GM23338 (cell line): Measurements from ENCODE around the gene TYW5. TPM values are rescaled to one million over a fixed set of nuclear protein-coding genes. Genes with fewer than 3 reads are reported as not detected.

Source experiments
- ATAC-seq: fragments of 200-7000 bp; cut with Tn5 transposase; 3 replicates; pipeline ENCODE4 v1.9.1; 2020
- DNase-seq: peaks from one replicate; pipeline ENCODE4 v3.0.0-alpha.2; 2015; ENCODE audit warnings: low spot score
- H2AFZ ChIP-seq: fragments of 200-600 bp; sonication (generic); 2 replicates; pipeline ENCODE4 v1.8.0; 2016; ENCODE audit warnings: antibody characterized with exemption, mild to moderate bottlenecking, moderate library complexity
- H3F3A ChIP-seq: fragments of 200-600 bp; sonication (generic); replicated peaks from 2 replicates; pipeline ENCODE4 v1.8.0; 2017; ENCODE audit warnings: antibody characterized with exemption, mixed run types, low read depth
- H3K27ac ChIP-seq: fragments of 200-600 bp; sonication (generic); 2 replicates; pipeline ENCODE4 v1.6.1; 2016; ENCODE audit warnings: low read depth
- H3K27me3 ChIP-seq: fragments of 200-600 bp; sonication (generic); 2 replicates; pipeline ENCODE4 v1.8.0; 2016; ENCODE audit warnings: mild to moderate bottlenecking, mixed run types, moderate library complexity; ENCODE audit not compliant: insufficient read depth
- H3K36me3 ChIP-seq: fragments of 200-600 bp; sonication (generic); 2 replicates; pipeline ENCODE4 v1.8.0; 2016; ENCODE audit warnings: mild to moderate bottlenecking; ENCODE audit not compliant: insufficient read depth
- H3K4me1 ChIP-seq: fragments of 200-600 bp; sonication (generic); 2 replicates; pipeline ENCODE4 v1.8.0; 2016; ENCODE audit warnings: mild to moderate bottlenecking, moderate library complexity; ENCODE audit not compliant: insufficient read depth
- H3K4me2 ChIP-seq: fragments of 200-600 bp; sonication (generic); 2 replicates; pipeline ENCODE4 v1.7.1; 2017; ENCODE audit warnings: mixed run types
- H3K4me3 ChIP-seq: fragments of 200-600 bp; sonication (generic); 2 replicates; pipeline ENCODE4 v1.6.1; 2016; ENCODE audit warnings: mixed run types
- H3K79me2 ChIP-seq: fragments of 200-600 bp; sonication (generic); replicated peaks from 2 replicates; pipeline ENCODE4 v1.8.0; 2017; ENCODE audit warnings: mild to moderate bottlenecking; ENCODE audit not compliant: insufficient read depth
- H3K9me2 ChIP-seq: fragments of 200-600 bp; sonication (generic); 2 replicates; pipeline ENCODE4 v1.8.0; 2017; ENCODE audit not compliant: insufficient read depth
- H4K20me1 ChIP-seq: fragments of 200-600 bp; sonication (generic); replicated peaks from 2 replicates; pipeline ENCODE4 v1.8.0; 2017; ENCODE audit warnings: mild to moderate bottlenecking; ENCODE audit not compliant: insufficient read depth
- H3K27ac Mint-ChIP-seq: 2 replicates; pipeline ENCODE4 v1.8.0; 2020; ENCODE audit warnings: inconsistent platforms, mild to moderate bottlenecking, moderate library complexity, mixed read lengths
- H3K27me3 Mint-ChIP-seq: 3 replicates; pipeline ENCODE4 v1.8.0; 2022; ENCODE audit warnings: low read depth, mild to moderate bottlenecking, moderate library complexity, mixed read lengths, inconsistent platforms; ENCODE audit not compliant: insufficient read depth, poor library complexity
- H3K36me3 Mint-ChIP-seq: 3 replicates; pipeline ENCODE4 v1.8.0; 2021; ENCODE audit warnings: low read depth, mild to moderate bottlenecking, inconsistent platforms, moderate library complexity, mixed read lengths
- H3K4me1 Mint-ChIP-seq: 3 replicates; pipeline ENCODE4 v1.8.0; 2020; ENCODE audit warnings: mild to moderate bottlenecking, inconsistent platforms, mixed read lengths
- H3K4me3 Mint-ChIP-seq: 3 replicates; pipeline ENCODE4 v1.8.0; 2021; ENCODE audit warnings: moderate library complexity, mild to moderate bottlenecking, inconsistent platforms, mixed read lengths
- H3K9me3 Mint-ChIP-seq: 3 replicates; pipeline ENCODE4 v1.8.0; 2020; ENCODE audit warnings: moderate library complexity, mild to moderate bottlenecking, inconsistent platforms, mixed read lengths
- CTCF ChIP-seq, 2 experiments: fragments of 200-600 bp in 1 of 2; sonication (generic) in 1 of 2; conservative IDR thresholded peaks; 2 replicates each; pipeline versions ENCODE4 v1.5.1 to v1.6.1; 2016 to 2017; ENCODE audit warnings: antibody characterized with exemption in 2 of 2, low read depth in 2 of 2, mild to moderate bottlenecking in 2 of 2, moderate library complexity in 1 of 2
- ETS1 ChIP-seq: IDR thresholded peaks from 2 replicates; pipeline ENCODE4 v1.6.1; 2016; ENCODE audit warnings: antibody characterized with exemption
- EZH2 ChIP-seq: fragments of 200-600 bp; sonication (generic); IDR thresholded peaks from one replicate; pipeline ENCODE4 v1.8.0; 2017; ENCODE audit warnings: antibody characterized with exemption, mild to moderate bottlenecking, low read depth; ENCODE audit not compliant: unreplicated experiment
- JUNB ChIP-seq: IDR thresholded peaks from one replicate; pipeline ENCODE4 v1.6.1; 2016; ENCODE audit warnings: antibody characterized with exemption; ENCODE audit not compliant: unreplicated experiment
- NANOG ChIP-seq: IDR thresholded peaks from 2 replicates; pipeline ENCODE4 v1.6.1; 2016; ENCODE audit warnings: antibody characterized with exemption, borderline replicate concordance
- POLR2AphosphoS5 ChIP-seq: IDR thresholded peaks from 2 replicates; pipeline ENCODE4 v1.6.1; 2016; ENCODE audit warnings: antibody characterized with exemption, low read depth
- REST ChIP-seq: IDR thresholded peaks from one replicate; pipeline ENCODE4 v1.6.1; 2018; ENCODE audit warnings: antibody characterized with exemption; ENCODE audit not compliant: unreplicated experiment
- ZNF114 ChIP-seq: fragments of 250-450 bp; sonication (Bioruptor Pico); IDR thresholded peaks from 2 replicates; pipeline ENCODE4 v1.5.0; 2020; ENCODE audit warnings: mild to moderate bottlenecking, moderate library complexity
- ZNF331 ChIP-seq: fragments of 250-450 bp; sonication (Bioruptor Pico); IDR thresholded peaks from 2 replicates; pipeline ENCODE4 v1.5.0; 2020; ENCODE audit warnings: low read depth, mild to moderate bottlenecking, moderate library complexity
- polyA plus RNA-seq: library from polyadenylated mRNA; unstranded; fragments of >200 nt; fragmentation: Nextera tagmentation; extraction: Ambion mirVana; gene quantifications from 2 replicates; pipeline ENCODE4 v1.2.1, GENCODE V29; 2016
- total RNA-seq: library from RNA; depleted of rRNA; stranded (reverse); fragments of >200 nt; shearing (Covaris generic); gene quantifications from 2 replicates; pipeline ENCODE4 v1.2.3, GENCODE V29; 2014

The TYW5 gene
- total and polyA plus RNA-seq, 2 experiments from 2014 or later = 12.4 to 19.6 TPM

GRCh38 chr2:199910338-199911051, 44.8 kb downstream of the TYW5 start:
- Histone ChIP-seq H2AFZ (peak overlapping the region; percentile 80), H4K20me1 (0 out of 2 replicates have a peak, but pooled peaks cover 12% of the 10 kb centered on the region), H3K4me2 (peak overlapping the region; percentile 76), H3K79me2 (peaks cover 39% of the 10 kb centered on the region), H3K9me2 (no peaks in the 10 kb centered on the region), H3K4me3 (peak overlapping the region; percentile 99), H3K4me1 (peaks cover 19% of the 10 kb centered on the region), H3K27me3 (no peaks in the 10 kb centered on the region), H3K27ac (peak overlapping the region; percentile 94), H3K36me3 (peaks cover 14% of the 10 kb centered on the region; the same call in 1 of the 2 replicates), H3F3A (no peaks in the 10 kb centered on the region)
- H3K36me3 Mint-ChIP-seq = peaks cover 25% of the 10 kb centered on the region
- peaks cover 23% of the 10 kb centered on the region for H3K4me1 Mint-ChIP-seq
- ATAC-seq (no peak), DNase-seq (no peak)
- peak overlapping the region; percentile 97 for H3K27ac Mint-ChIP-seq
- TF ChIP-seq ETS1 = no peak
- TF ChIP-seq POLR2AphosphoS5 = no peak
- H3K4me3 Mint-ChIP-seq = peak overlapping the region; percentile 98
- peaks cover 5% of the 10 kb centered on the region for H3K27me3 Mint-ChIP-seq
- peaks cover under 1% of the 10 kb centered on the region; the same call in 2 of the 3 replicates for H3K9me3 Mint-ChIP-seq

- no peaks in the 10 kb centered on the region for H3K9me2 ChIP-seq
- TF ChIP-seq NANOG (no peak), REST (no peak), CTCF (conservative IDR thresholded peaks at IDR 0.05; ENCODE audit: low read depth in 2 of 2) (no peak), JUNB (no peak), EZH2 (no peak), POLR2AphosphoS5 (no peak), ZNF331 (CRISPR knock-in tag) (no peak), ZNF114 (CRISPR knock-in tag) (no peak)
- H3K79me2 ChIP-seq = peaks cover 9% of the 10 kb centered on the region
- H3K4me3 ChIP-seq = no peak overlapping the region
- peaks cover 9% of the 10 kb centered on the region; the same call in 1 of the 2 replicates for H3K4me1 ChIP-seq
- H3K4me2 ChIP-seq = no peak overlapping the region
- Mint-ChIP-seq H3K9me3 (no peaks in the 10 kb centered on the region; the same call in 2 of the 3 replicates), H3K27ac (no peak overlapping the region), H3K4me3 (no peak overlapping the region), H3K27me3 (peaks cover 5% of the 10 kb centered on the region), H3K36me3 (peaks cover 4% of the 10 kb centered on the region; the same call in 1 of the 3 replicates), H3K4me1 (peaks cover 13% of the 10 kb centered on the region)
- DNase-seq = no peak
- H3F3A ChIP-seq = no peaks in the 10 kb centered on the region
- H3K27me3 ChIP-seq = no peaks in the 10 kb centered on the region
- ATAC-seq = no peak
- no peaks in the 10 kb centered on the region for H3K36me3 ChIP-seq
- 0 out of 2 replicates have a peak, but pooled peaks cover under 1% of the 10 kb centered on the region for H4K20me1 ChIP-seq
- H3K27ac ChIP-seq = no peak overlapping the region
- H2AFZ ChIP-seq = no peak overlapping the region
These were observed 48.1 kb downstream of the TYW5 start for GRCh38 chr2:199907008-199907714.
